ENCODE results near the gene DOCK10.

The DOCK10 gene

GRCh38 chr2:224976629-224977525 lies 65.4 kb downstream of the DOCK10 start:
- no peak for DNase-seq (ENCODE audit: low spot score)

GRCh38 chr2:224975761-224976160 lies 66.5 kb downstream of the DOCK10 start:
- no peak for DNase-seq (ENCODE audit: low spot score)

GRCh38 chr2:224973112-224974016 lies 68.9 kb downstream of the DOCK10 start:
- DNase-seq (ENCODE audit: low spot score), result peak; percentile 44

GRCh38 chr2:224971214-224971613 lies 71.1 kb downstream of the DOCK10 start:
- no peak for DNase-seq (ENCODE audit: low spot score)

- DNase-seq (ENCODE audit: low spot score), result no peak
Observed at GRCh38 chr2:224970311-224970710, 72.0 kb downstream of the DOCK10 start.

GRCh38 chr2:224969633-224970260 lies 72.5 kb downstream of the DOCK10 start:
- DNase-seq (ENCODE audit: low spot score), result no peak

GRCh38 chr2:224969095-224969494 lies 73.2 kb downstream of the DOCK10 start:
- no peak for DNase-seq (ENCODE audit: low spot score)

GRCh38 chr2:224968051-224968450 lies 74.2 kb downstream of the DOCK10 start:
- DNase-seq (ENCODE audit: low spot score), result no peak

GRCh38 chr2:224966613-224967012 lies 75.7 kb downstream of the DOCK10 start:
- no peak for DNase-seq (ENCODE audit: low spot score)

GRCh38 chr2:224959556-224959955 lies 82.7 kb downstream of the DOCK10 start:
- DNase-seq (ENCODE audit: low spot score), result no peak

GRCh38 chr2:224958873-224959272 lies 83.4 kb downstream of the DOCK10 start:
- no peak for DNase-seq (ENCODE audit: low spot score)

- DNase-seq (ENCODE audit: low spot score), result no peak
Observed at GRCh38 chr2:224958462-224958857, 83.8 kb downstream of the DOCK10 start.

GRCh38 chr2:224957540-224958461 lies 84.5 kb downstream of the DOCK10 start:
- peak; percentile 69 for DNase-seq (ENCODE audit: low spot score)

GRCh38 chr2:224956706-224957105 lies 85.6 kb downstream of the DOCK10 start:
- DNase-seq (ENCODE audit: low spot score), result no peak

- DNase-seq (ENCODE audit: low spot score), result no peak
Observed at GRCh38 chr2:224954980-224955379, 87.3 kb downstream of the DOCK10 start.

GRCh38 chr2:224952936-224953657 lies 89.2 kb downstream of the DOCK10 start:
- peak; percentile 78 for DNase-seq (ENCODE audit: low spot score)

- no peak for DNase-seq (ENCODE audit: low spot score)
Observed at GRCh38 chr2:224951723-224952481, 90.4 kb downstream of the DOCK10 start.

- no peak for DNase-seq (ENCODE audit: low spot score)
Observed at GRCh38 chr2:224948859-224949258, 93.4 kb downstream of the DOCK10 start.

GRCh38 chr2:224948005-224948404 lies 94.3 kb downstream of the DOCK10 start:
- no peak for DNase-seq (ENCODE audit: low spot score)

- no peak for DNase-seq (ENCODE audit: low spot score)
Observed at GRCh38 chr2:224947566-224947965, 94.7 kb downstream of the DOCK10 start.

Measured in germinal center (tissue), 1 donor.